C1 segment of cervical spinal cord (tissue), 14 donors: ENCODE measurements around the gene MEPCE.

Experiments used
- DNase-seq, 14 donors: peaks; one replicate each; lab custom pipeline; 2025; lab: John Stamatoyannopoulos, UW

MEPCE gene

GRCh38 chr7:100402241-100402640 is 27.4 kb upstream of the MEPCE start:
- peak in 2 of 14 donors; percentile 18 to 92 for DNase-seq

GRCh38 chr7:100406767-100407166 is 22.9 kb upstream of the MEPCE start:
- no peak for DNase-seq

- DNase-seq, result peak in 1 of 14 donors; percentile 80
Measured at GRCh38 chr7:100407285-100408180, 22.1 kb upstream of the MEPCE start.

GRCh38 chr7:100411101-100411500 is 18.5 kb upstream of the MEPCE start:
- no peak for DNase-seq

GRCh38 chr7:100413346-100413745 is 16.3 kb upstream of the MEPCE start:
- no peak for DNase-seq

GRCh38 chr7:100413889-100414288 is 15.7 kb upstream of the MEPCE start:
- no peak for DNase-seq

- no peak for DNase-seq
Measured at GRCh38 chr7:100415448-100415847, 14.2 kb upstream of the MEPCE start.

GRCh38 chr7:100418930-100419659 is 10.5 kb upstream of the MEPCE start:
- DNase-seq, result no peak

- DNase-seq, result no peak
Measured at GRCh38 chr7:100419660-100420226, 9.9 kb upstream of the MEPCE start.

GRCh38 chr7:100423315-100423714 is 6.3 kb upstream of the MEPCE start:
- no peak for DNase-seq

- DNase-seq, result no peak
Measured at GRCh38 chr7:100425347-100425746, 4.3 kb upstream of the MEPCE start.

- DNase-seq, result no peak
Measured at GRCh38 chr7:100426516-100426915, 3.1 kb upstream of the MEPCE start.

- no peak for DNase-seq
Measured at GRCh38 chr7:100427762-100428198, 1.9 kb upstream of the MEPCE start.

GRCh38 chr7:100428199-100428966 is 1.2 kb upstream of the MEPCE start, which contains the start of gene ZCWPW1:
Gene ZCWPW1, minus strand, starts transcription at chr7:100428703. Its CDS starts 8,054 bp downstream, at chr7:100420649.
- peak; percentile 85 to 99 (median 95) for DNase-seq

GRCh38 chr7:100428967-100429636 is 529 bp upstream of the MEPCE start:
- peak; percentile 88 to 99 (median 98) for DNase-seq

GRCh38 chr7:100430493-100431285 is 1.1 kb downstream of the MEPCE start:
- DNase-seq, result peak in 1 of 14 donors; percentile 49

- no peak for DNase-seq
Measured at GRCh38 chr7:100431286-100431735, 1.7 kb downstream of the MEPCE start.

- no peak for DNase-seq
Measured at GRCh38 chr7:100432053-100432452, 2.4 kb downstream of the MEPCE start.

GRCh38 chr7:100432621-100433275 is 3.1 kb downstream of the MEPCE start:
- DNase-seq, result no peak

GRCh38 chr7:100433276-100433591 is 3.6 kb downstream of the MEPCE start:
- no peak for DNase-seq
